ENCODE data around the gene ANGPTL2. TPM values are rescaled to one million over a fixed set of nuclear protein-coding genes. Genes with fewer than 3 reads are reported as not detected.

Gene ANGPTL2
- total RNA-seq, 1 experiment from 2014 or later, result 0.20 TPM

GRCh38 chr9:127074561-127075548 is 47.6 kb downstream of the ANGPTL2 start (continued):
- TF ChIP-seq CEBPB (IDR thresholded peaks at IDR 0.05; ENCODE audit: low read depth) (no peak), EZH2phosphoT487 (IDR thresholded peaks at IDR 0.05; ENCODE audit: borderline replicate concordance) (no peak)
- TF ChIP-seq, protein P1, sequence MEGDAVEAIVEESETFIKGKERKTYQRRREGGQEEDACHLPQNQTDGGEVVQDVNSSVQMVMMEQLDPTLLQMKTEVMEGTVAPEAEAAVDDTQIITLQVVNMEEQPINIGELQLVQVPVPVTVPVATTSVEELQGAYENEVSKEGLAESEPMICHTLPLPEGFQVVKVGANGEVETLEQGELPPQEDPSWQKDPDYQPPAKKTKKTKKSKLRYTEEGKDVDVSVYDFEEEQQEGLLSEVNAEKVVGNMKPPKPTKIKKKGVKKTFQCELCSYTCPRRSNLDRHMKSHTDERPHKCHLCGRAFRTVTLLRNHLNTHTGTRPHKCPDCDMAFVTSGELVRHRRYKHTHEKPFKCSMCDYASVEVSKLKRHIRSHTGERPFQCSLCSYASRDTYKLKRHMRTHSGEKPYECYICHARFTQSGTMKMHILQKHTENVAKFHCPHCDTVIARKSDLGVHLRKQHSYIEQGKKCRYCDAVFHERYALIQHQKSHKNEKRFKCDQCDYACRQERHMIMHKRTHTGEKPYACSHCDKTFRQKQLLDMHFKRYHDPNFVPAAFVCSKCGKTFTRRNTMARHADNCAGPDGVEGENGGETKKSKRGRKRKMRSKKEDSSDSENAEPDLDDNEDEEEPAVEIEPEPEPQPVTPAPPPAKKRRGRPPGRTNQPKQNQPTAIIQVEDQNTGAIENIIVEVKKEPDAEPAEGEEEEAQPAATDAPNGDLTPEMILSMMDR (IDR thresholded peaks at IDR 0.05 in 2 of 3, conservative IDR thresholded peaks at IDR 0.05 in 1 of 3; ENCODE audit: borderline replicate concordance in 1 of 3, insufficient read depth in 1 of 3, low read depth in 2 of 3, low read length in 2 of 3), result no peak

GRCh38 chr9:127067603-127068220 is 54.7 kb downstream of the ANGPTL2 start:
- peak overlapping the region; percentile 56 for H3K4me2 ChIP-seq (ENCODE audit: low read length)
- H3K9ac ChIP-seq (ENCODE audit: low read length), result no peak overlapping the region
- H3K9me2 ChIP-seq (ENCODE audit: insufficient read depth), result no peaks in the 10 kb centered on the region
- no peaks in the 10 kb centered on the region for H3K79me2 ChIP-seq (ENCODE audit: insufficient read depth, low read length)
- H3K36me3 ChIP-seq (ENCODE audit: control insufficient read depth in 1 of 2, insufficient read depth in 2 of 2, low read length in 2 of 2), result no peaks in the 10 kb centered on the region
- peak; percentile 82 for ATAC-seq
- H3K27ac ChIP-seq (ENCODE audit: low read depth, low read length), result 0 out of 2 replicates have a peak overlapping the region, but pooled peaks have one; percentile 1
- peak overlapping the region; percentile 13 for H2AFZ ChIP-seq (ENCODE audit: low read depth, low read length, poor library complexity, severe bottlenecking)
- ChIA-PET RAD21 (ENCODE audit: low non-redundant PET in 1 of 2, low total read pairs in 2 of 2, uncharacterized antibody in 2 of 2, unreplicated experiment in 2 of 2) (no interaction called here), POLR2A (no interaction called here), CTCF (no interaction called here)
- intact Hi-C loops (cut with micrococcal nuclease), result no loop called here
- H3K4me1 ChIP-seq (ENCODE audit: control insufficient read depth in 1 of 2, insufficient read depth in 2 of 2, low read length in 2 of 2), result peaks cover 7 to 28% of the 10 kb centered on the region in 2 experiments; a peak in 3 of 4 replicates
- H3K4me3 ChIP-seq (replicated peaks in 1 of 2; ENCODE audit: low read depth in 1 of 2, low read length in 2 of 2), result no peak overlapping the region
- no TSS peak for BruUV-seq (replicated peaks)
- no peaks in the 10 kb centered on the region for H3K27me3 ChIP-seq (ENCODE audit: insufficient read depth, low read length)
- peak; percentile 43 for DNase-seq (ENCODE audit: low read depth, low spot score)
- no peaks in the 10 kb centered on the region for H4K20me1 ChIP-seq (ENCODE audit: insufficient read depth)
- H3K9me3 ChIP-seq (ENCODE audit: control insufficient read depth in 1 of 2, insufficient read depth in 1 of 2, low read depth in 1 of 2, low read length in 2 of 2), result no peaks in the 10 kb centered on the region; a peak in 1 of 4 replicates
- peak; percentile 63; the same call in 1 of the 2 replicates for TF ChIP-seq CBX3 (IDR thresholded peaks at IDR 0.05; ENCODE audit: low read depth)
- 0 out of 2 replicates have a peak, but pooled peaks have one; percentile 16 for TF ChIP-seq RAD21 (IDR thresholded peaks at IDR 0.05; ENCODE audit: low read depth)
- TF ChIP-seq SRF (IDR thresholded peaks at IDR 0.05; ENCODE audit: low read depth), result peak; percentile 42; the same call in 1 of the 2 replicates
- TF ChIP-seq EZH2phosphoT487 (IDR thresholded peaks at IDR 0.05; ENCODE audit: borderline replicate concordance), result no peak
- no peak for TF ChIP-seq TCF7L2 (IDR thresholded peaks at IDR 0.05; ENCODE audit: borderline replicate concordance, extremely low read depth, insufficient read depth, insufficient read length)
- no peak for TF ChIP-seq ELF1 (IDR thresholded peaks at IDR 0.05; ENCODE audit: borderline replicate concordance, low read depth)
- TF ChIP-seq, protein P2, sequence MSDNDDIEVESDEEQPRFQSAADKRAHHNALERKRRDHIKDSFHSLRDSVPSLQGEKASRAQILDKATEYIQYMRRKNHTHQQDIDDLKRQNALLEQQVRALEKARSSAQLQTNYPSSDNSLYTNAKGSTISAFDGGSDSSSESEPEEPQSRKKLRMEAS (IDR thresholded peaks at IDR 0.05), result peak; percentile 41; the same call in 1 of the 2 replicates
- TF ChIP-seq FOSL1 (IDR thresholded peaks at IDR 0.05; ENCODE audit: low read depth), result peak; percentile 65; the same call in 1 of the 2 replicates
- TF ChIP-seq POLR2A (IDR thresholded peaks at IDR 0.05; ENCODE audit: borderline replicate concordance, extremely low read depth, insufficient read depth, insufficient read length), result no peak
- peak; percentile 67 for TF ChIP-seq YY1 (IDR thresholded peaks at IDR 0.05; ENCODE audit: extremely low read depth, insufficient replicate concordance, low read depth, low read length)
- TF ChIP-seq, protein P3, sequence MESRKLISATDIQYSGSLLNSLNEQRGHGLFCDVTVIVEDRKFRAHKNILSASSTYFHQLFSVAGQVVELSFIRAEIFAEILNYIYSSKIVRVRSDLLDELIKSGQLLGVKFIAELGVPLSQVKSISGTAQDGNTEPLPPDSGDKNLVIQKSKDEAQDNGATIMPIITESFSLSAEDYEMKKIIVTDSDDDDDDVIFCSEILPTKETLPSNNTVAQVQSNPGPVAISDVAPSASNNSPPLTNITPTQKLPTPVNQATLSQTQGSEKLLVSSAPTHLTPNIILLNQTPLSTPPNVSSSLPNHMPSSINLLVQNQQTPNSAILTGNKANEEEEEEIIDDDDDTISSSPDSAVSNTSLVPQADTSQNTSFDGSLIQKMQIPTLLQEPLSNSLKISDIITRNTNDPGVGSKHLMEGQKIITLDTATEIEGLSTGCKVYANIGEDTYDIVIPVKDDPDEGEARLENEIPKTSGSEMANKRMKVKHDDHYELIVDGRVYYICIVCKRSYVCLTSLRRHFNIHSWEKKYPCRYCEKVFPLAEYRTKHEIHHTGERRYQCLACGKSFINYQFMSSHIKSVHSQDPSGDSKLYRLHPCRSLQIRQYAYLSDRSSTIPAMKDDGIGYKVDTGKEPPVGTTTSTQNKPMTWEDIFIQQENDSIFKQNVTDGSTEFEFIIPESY (IDR thresholded peaks at IDR 0.05; ENCODE audit: extremely low read depth, insufficient replicate concordance, low read length), result no peak

Measured in HCT116 (cell line).